Right lung (tissue), 5 donors: ENCODE data around the gene E4F1. TPM values are rescaled to one million over a fixed set of nuclear protein-coding genes. Genes with fewer than 3 reads are reported as not detected.

Source experiments
- DNase-seq, 2 donors: peaks; one replicate each; pipeline ENCODE4 v3.0.0-alpha.2; 2013
- polyA plus RNA-seq, 5 donors: library from polyadenylated mRNA; unstranded; fragments of 120-200 nt; gene quantifications; one replicate each; pipeline versions ENCODE4 v1.2.1 to v1.2.3, GENCODE V29; 2013; ENCODE audit warnings: inconsistent platforms in 1 of 5, low replicate concordance in 1 of 5; ENCODE audit not compliant: insufficient read length in 5 of 5, insufficient read depth in 1 of 5

Gene E4F1
- polyA plus RNA-seq, 5 donors: 9.7 to 24.6 (median 15.3) TPM

DNA sequence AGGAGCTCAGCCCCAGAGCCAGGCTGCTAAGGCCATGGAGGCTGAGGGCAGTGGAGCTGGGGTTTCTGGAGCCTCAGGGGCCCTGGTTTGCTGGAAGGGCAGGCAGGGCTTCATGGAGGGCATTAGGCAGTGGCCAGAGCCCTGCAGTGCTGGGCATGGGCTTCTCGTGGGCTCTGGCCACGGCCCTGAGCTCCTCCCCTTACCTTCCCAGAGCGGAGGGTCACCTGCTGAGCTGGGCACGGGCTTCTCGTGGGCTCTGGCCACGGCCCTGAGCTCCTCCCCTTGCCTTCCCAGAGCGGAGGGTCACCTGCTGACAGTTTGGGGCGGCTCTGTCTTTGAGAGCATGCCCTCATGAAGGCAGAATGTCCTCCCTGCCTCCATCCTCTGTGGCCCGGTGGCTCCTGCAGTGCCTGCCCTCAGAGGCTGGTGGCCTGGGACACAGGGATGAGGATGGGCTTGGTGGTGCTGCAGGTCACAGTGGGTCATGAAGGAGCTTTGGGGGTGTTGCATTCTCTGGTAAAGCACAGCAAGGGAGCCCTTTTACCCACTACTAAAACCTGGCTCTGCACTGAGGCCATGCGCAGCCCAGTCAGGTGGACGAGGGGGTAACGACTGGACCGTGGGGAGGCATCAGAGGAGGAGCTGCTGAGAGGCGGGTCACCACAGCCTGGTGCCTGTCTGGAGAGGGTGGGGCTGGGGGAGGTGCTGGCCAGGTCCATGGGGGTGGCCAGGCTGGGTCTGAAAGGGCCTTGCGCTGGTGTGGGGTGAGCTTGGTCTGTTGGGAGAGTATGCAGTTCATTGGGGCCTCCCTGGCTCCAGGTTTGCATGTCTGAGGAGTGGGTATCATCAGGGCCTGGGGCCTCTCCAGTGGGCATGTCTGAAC is 47.4 kb downstream of the E4F1 start:
- DNase-seq: no peak

GRCh38 chr16:2271848-2272461 is 48.6 kb downstream of the E4F1 start:
- no peak for DNase-seq

- DNase-seq: no peak
Measured at GRCh38 chr16:2273484-2273883, 50.1 kb downstream of the E4F1 start.

- DNase-seq: no peak
Measured at GRCh38 chr16:2273931-2274330, 50.5 kb downstream of the E4F1 start.

- DNase-seq: no peak
Measured at GRCh38 chr16:2275476-2276367, 52.3 kb downstream of the E4F1 start.

DNA sequence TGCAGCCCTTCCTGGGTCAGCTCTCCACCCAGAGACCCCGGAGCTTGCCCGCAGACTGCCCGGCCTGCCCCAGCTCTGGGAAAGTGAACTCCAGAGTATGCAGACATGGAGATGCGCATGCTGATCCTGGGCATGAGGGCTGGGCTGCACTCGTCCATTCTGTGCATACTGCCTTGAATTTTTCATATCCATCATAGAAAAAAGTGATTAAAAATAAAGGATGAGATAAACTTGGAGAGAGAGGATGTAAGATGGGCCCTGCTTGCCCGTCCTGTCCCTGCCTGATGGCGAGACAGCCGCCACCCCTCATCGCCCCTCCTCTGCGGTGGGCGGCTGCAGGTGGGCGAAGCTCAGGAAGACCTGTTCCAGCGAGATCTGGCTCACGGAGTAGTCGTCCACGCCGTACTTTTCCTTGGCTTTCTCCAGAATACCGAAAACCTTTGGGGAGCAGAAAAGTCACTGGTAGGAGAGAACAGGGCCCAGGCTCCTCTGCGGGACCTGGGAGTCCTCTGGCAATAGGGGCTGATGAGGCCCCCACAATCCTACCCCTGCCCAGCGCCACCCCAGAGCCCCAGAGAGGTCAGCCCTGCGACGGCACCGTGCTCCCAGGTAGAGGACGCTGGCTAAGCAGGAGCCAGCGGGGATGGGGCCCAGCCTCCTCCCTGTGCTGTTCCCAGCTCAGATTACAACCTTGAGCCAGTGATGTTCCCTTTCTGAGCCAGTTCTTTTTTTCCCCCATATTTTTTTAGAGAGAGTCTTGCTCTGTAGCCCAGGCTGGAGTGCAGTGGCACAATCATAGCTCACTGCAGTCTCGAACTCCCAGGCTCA is 53.2 kb downstream of the E4F1 start:
- DNase-seq: no peak

GRCh38 chr16:2277466-2278271 is 54.3 kb downstream of the E4F1 start:
- DNase-seq: no peak

- no peak for DNase-seq
Measured at GRCh38 chr16:2278272-2278608, 54.8 kb downstream of the E4F1 start.

DNA sequence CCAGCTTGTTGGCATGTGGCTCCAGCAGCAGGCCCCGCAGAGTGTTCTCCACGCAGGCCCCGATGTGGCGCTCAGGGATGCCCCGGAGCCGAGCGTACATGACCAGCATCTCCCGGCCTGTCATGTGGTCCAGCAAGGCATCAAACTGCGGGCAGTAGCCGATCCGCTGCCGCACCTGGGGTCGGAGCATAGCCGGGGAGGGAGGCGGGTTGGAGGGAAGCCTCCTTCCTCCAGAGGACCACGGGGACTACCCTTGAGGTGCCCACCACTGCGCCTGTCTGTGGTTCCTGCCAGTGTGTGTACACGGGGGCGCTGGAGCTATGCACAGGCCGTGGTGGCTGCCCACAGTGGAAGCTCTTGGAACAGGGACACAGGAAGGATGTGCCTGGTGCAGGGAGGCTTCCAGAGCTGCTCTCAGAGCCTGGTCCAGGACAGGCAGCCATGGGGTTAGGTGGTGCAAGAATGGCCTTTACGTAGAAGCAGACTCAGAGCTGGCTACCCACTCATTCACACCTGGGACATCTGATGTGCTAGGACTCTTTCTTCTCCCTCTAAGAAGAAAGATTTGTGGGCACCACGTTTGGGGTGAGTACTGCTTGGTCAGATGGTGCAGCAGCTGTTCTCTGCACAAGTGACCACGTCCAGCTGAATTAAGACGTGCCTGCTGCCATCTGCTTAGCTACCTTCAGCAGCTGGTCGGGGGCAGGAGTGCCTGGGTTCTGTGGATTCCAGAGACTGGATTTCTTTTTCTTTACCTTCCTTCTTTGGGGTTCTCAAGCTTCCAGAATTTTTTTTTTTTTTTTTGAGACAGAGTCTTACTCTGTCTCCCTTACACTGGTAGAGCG is 55.8 kb downstream of the E4F1 start:
- no peak for DNase-seq

DNA sequence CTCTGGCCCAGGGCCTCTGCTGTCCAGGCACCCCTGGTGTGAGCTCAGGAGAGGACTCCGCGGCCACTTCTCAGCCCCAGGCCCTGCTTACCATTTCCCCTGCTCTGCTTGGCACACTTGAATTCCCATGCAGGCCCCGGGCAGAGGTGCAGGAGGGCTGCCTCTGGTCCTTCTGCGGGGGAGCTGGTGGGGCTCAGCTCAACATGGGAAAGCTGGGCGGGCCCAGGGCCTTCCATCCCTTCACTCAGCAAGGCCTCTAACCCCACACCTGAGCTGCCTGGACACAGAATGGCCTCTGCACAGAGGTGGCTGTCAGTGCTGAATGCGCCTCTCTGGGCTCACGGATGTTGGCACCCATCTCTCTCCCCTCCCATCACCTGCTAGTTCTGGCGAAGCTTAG is 57.1 kb downstream of the E4F1 start:
- DNase-seq: no peak

DNA sequence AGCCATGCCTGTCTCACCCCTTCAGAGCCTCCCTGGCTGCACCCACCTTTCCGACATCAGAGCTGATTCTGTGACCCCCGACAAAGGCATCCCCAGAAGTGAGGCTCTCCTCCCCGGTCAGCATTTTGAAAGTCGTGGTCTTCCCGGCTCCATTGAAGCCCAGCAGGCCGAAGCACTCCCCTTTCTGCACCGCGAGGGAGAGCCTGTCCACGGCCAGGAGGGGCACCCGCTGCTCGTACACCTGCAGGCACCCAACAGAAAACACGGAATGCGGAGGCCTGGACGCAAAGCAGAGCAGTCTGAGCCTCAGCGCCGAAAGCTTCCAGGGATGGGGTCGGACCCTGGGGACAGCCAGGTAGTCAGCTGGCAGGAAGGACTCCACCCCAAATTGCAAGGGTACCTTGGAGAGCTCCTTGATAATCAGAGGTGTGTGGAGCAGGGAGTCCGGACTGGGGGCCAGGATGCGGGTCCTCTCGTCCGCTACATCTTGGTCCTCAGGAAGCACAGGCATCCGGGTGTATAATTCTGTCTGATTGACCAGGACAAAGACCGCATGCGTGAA is 57.7 kb downstream of the E4F1 start:
- no peak for DNase-seq

DNA sequence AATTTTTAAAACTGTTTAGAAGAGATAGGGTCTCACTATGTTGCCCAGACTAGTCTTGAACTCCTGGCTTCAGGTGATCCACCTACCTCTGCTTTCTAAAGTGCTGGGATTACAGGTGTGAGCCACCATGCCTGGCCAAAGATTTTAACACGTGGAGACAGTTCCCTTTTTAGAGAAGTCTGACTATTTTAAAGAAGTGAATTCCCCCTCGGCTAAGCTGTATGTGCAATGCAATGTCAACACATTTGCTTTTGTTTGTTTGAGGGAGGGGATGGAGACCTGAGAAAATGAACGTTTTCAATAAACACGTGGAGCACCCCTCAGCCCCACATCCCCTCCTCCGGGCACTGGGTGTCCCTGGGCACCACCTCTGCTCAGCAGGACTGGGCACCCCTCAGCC is 58.9 kb downstream of the E4F1 start:
- no peak for DNase-seq

DNA sequence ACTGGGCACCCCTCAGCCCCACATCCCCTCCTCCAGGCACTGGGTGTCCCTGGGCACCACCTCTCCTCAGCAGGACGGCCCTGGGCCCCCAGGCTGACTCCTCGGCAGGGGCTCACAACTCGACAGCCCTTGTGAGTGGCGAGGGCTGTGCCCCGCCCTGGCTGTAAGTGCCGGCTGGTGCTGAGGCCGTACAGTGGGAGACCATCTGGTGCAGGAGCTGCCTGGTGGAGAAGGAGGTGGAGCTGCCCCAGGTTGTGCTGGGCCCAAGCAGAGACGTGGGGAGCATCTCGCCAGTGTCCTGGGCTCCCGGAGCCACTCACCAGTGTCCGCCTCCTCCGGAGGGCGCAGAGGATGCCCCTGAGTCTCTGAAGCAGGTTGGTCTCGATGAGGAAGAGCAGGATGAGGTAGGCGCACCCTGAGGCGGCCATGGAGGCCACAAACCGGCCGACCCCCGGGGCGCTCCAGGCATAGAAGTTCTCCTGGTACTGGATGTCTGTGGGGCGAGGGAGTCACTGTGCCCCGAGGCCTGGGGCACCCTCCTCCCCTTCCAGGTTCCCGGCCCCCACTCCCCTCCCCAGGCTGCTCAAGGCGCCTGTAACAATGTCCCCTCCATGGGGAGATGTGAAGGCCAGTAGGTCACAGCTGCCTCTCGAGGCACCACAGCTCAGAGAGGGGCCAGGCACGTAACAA is 59.6 kb downstream of the E4F1 start:
- no peak for DNase-seq

DNA sequence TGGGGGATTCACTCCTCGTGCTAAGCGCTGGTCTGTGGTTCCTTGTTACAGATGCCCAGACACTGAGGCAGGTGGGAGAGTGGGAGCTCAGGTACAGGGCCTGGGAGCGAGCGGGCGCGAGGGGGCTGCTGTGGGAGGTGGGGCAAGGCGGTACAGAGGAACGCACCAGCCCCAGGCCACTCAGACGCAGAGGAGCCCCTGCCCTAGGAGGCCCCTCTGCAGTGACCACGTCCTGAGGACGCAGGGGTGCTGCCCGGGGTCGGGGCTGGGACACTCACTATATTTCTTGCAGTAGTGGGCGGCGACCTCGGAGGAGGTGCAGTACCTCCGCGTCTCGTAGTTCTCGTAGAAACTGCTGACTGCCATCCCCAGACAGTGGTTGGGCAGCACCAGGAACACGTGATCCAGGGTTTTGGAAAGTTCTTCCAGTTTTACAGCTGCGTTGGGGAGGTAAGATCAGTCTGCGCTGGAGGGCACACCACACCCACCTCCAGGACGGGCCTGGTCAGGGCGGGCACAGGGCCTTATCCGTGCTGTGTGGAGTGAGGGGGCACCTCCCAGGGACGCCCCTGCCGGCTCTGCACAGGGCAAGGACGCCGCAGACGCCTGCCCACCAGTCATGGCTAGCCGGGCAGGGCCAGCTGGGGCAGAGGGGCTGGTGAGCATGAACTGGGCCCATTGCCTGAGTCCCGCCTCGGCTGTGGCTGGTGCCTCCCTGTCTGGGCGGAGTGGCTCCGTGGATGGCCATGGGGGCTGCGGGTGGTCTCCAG is 60.8 kb downstream of the E4F1 start:
- no peak for DNase-seq

DNA sequence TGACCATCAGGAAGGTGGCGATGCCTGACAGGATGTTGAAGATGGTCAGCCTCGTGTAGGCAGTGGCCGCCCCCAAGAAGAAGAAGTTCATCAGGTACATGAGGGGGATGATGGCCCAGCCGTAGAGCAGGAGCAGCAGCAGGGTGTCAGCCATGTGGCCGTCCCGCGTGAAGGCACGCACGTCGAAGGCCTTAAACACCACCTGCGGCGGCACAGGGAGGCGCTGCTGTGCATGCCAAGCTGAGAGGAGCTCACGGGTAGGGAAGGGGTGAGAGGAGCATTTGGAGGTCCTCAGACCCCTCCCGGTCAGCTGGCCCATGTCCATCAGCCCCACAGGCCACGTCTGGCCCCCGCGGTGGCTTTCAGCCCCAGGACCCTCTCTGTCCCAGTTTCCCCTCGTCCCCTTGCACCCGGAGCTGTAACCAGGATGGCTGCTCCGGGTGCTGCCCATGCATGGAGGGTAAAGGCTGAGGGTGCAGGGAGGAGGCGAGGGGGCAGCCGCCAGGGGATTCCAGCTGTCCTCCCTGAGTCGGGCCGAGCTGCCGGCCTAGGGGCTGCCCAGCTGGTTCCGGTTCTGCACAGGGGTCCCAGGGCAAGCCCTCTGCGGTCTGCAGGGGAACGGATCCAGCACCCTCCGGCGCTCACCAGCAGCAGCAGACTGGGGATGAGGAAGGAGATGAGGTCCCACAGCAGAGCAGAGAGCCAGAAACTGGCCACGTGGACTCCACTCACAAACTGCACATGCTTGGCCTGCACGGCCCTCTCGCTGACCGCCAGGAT is 61.6 kb downstream of the E4F1 start:
- DNase-seq: no peak
